Parathyroid adenoma (tissue), 2 donors: ENCODE measurements around the gene CFAP57.

Experiments
- H2AFZ ChIP-seq: fragments of 300-600 bp; sonication (generic); one replicate; pipeline ENCODE4 v1.7.0; 2017; ENCODE audit warnings: antibody characterized with exemption, mild to moderate bottlenecking
- H3K27ac ChIP-seq: fragments of 300-600 bp; sonication (generic); one replicate; pipeline ENCODE4 v1.7.0; 2017
- H3K27me3 ChIP-seq: fragments of 300-600 bp; sonication (generic); one replicate; pipeline ENCODE4 v1.7.0; 2017; ENCODE audit warnings: low read length; ENCODE audit not compliant: control insufficient read depth, insufficient read depth
- H3K36me3 ChIP-seq: fragments of 300-600 bp; sonication (generic); one replicate; pipeline ENCODE4 v1.7.0; 2017; ENCODE audit warnings: low read length; ENCODE audit not compliant: control insufficient read depth, insufficient read depth
- H3K4me1 ChIP-seq: fragments of 300-600 bp; sonication (generic); one replicate; pipeline ENCODE4 v1.7.0; 2017; ENCODE audit warnings: control low read depth
- H3K4me2 ChIP-seq: fragments of 300-600 bp; sonication (generic); one replicate; pipeline ENCODE4 v1.7.0; 2017; ENCODE audit warnings: low read length
- H3K4me3 ChIP-seq: fragments of 300-600 bp; sonication (generic); one replicate; pipeline ENCODE4 v1.7.0; 2017; ENCODE audit warnings: low read depth, low read length
- H3K79me2 ChIP-seq: fragments of 300-600 bp; sonication (generic); one replicate; pipeline ENCODE4 v1.7.0; 2017; ENCODE audit warnings: control low read depth
- H3K9ac ChIP-seq: fragments of 300-600 bp; sonication (generic); one replicate; pipeline ENCODE4 v1.7.0; 2017; ENCODE audit warnings: mild to moderate bottlenecking
- H3K9me3 ChIP-seq: fragments of 300-600 bp; sonication (generic); one replicate; pipeline ENCODE4 v1.7.0; 2017; ENCODE audit warnings: low read length; ENCODE audit not compliant: control insufficient read depth
- CTCF ChIP-seq: fragments of 300-600 bp; sonication (generic); IDR thresholded peaks from one replicate; pipeline ENCODE4 v1.7.0; 2017; ENCODE audit warnings: antibody characterized with exemption, mild to moderate bottlenecking
- donor health status: primary hyperparathyroidism.

CFAP57 gene

GRCh38 chr1:43282220-43283195, 110.4 kb downstream of the CFAP57 start:
- no peaks in the 10 kb centered on the region for H3K4me1 ChIP-seq
- H3K4me2 ChIP-seq: no peak overlapping the region
- H3K79me2 ChIP-seq: no peaks in the 10 kb centered on the region
- no peaks in the 10 kb centered on the region for H3K9me3 ChIP-seq
- H3K4me3 ChIP-seq: no peak overlapping the region
- no peak overlapping the region for H3K27ac ChIP-seq
- H2AFZ ChIP-seq: no peak overlapping the region
- no peak for TF ChIP-seq CTCF
- H3K36me3 ChIP-seq: no peaks in the 10 kb centered on the region
- no peaks in the 10 kb centered on the region for H3K27me3 ChIP-seq
- no peak overlapping the region for H3K9ac ChIP-seq

- Histone ChIP-seq H3K9ac (no peak overlapping the region), H3K79me2 (no peaks in the 10 kb centered on the region), H3K9me3 (no peaks in the 10 kb centered on the region), H3K4me2 (peak overlapping the region; percentile 22), H2AFZ (no peak overlapping the region), H3K4me3 (no peak overlapping the region), H3K4me1 (no peaks in the 10 kb centered on the region), H3K27ac (no peak overlapping the region), H3K36me3 (no peaks in the 10 kb centered on the region), H3K27me3 (no peaks in the 10 kb centered on the region)
- TF ChIP-seq CTCF: no peak
Measured at GRCh38 chr1:43284065-43284464, 111.9 kb downstream of the CFAP57 start.

GRCh38 chr1:43284546-43285110, 112.5 kb downstream of the CFAP57 start:
- H2AFZ ChIP-seq: peak overlapping the region; percentile 79
- no peaks in the 10 kb centered on the region for H3K9me3 ChIP-seq
- H3K79me2 ChIP-seq: no peaks in the 10 kb centered on the region
- H3K27me3 ChIP-seq: no peaks in the 10 kb centered on the region
- peak overlapping the region; percentile 96 for H3K4me2 ChIP-seq
- peak overlapping the region; percentile 77 for H3K4me3 ChIP-seq
- H3K36me3 ChIP-seq: no peaks in the 10 kb centered on the region
- H3K27ac ChIP-seq: no peak overlapping the region
- TF ChIP-seq CTCF: no peak
- no peaks in the 10 kb centered on the region for H3K4me1 ChIP-seq
- H3K9ac ChIP-seq: no peak overlapping the region

- Histone ChIP-seq H2AFZ (peak within 1 kb of the TSS; percentile 79), H3K9ac (no peak within 1 kb of the TSS), H3K27ac (peak within 1 kb of the TSS; percentile 42), H3K79me2 (no peaks in the 10 kb centered on the region), H3K27me3 (no peaks in the 10 kb centered on the region), H3K9me3 (no peaks in the 10 kb centered on the region), H3K4me1 (no peaks in the 10 kb centered on the region), H3K4me3 (peak within 1 kb of the TSS; percentile 77), H3K4me2 (peak within 1 kb of the TSS; percentile 96), H3K36me3 (no peaks in the 10 kb centered on the region)
- peak; percentile 46 for TF ChIP-seq CTCF
Measured at GRCh38 chr1:43285269-43285990, 113.3 kb downstream of the CFAP57 start, which contains the start of gene C1orf210. Gene C1orf210 (minus strand): TSS chr1:43285581. CDS start chr1:43283270, 2,311 bp downstream.
